ENCODE results near the gene HAND2.

Gene HAND2

GRCh38 chr4:173573725-173574124 lies 43.7 kb upstream of the HAND2 start:
- ATAC-seq (ENCODE audit: low read depth) (no peak), DNase-seq (ENCODE audit: low spot score) (no peak)
- no peak for TF ChIP-seq CTCF (IDR thresholded peaks at IDR 0.05; ENCODE audit: poor library complexity, severe bottlenecking)
- H3K9me3 ChIP-seq (ENCODE audit: severe bottlenecking): no peaks in the 10 kb centered on the region
- no peaks in the 10 kb centered on the region for H3K36me3 ChIP-seq (ENCODE audit: low read depth)
- H3K27ac ChIP-seq (ENCODE audit: poor library complexity, severe bottlenecking): no peak overlapping the region
- H3K4me3 ChIP-seq (ENCODE audit: severe bottlenecking): no peak overlapping the region
- peaks cover 46% of the 10 kb centered on the region for H3K27me3 ChIP-seq (ENCODE audit: insufficient read depth, poor library complexity, severe bottlenecking)
- no peaks in the 10 kb centered on the region for H3K4me1 ChIP-seq (ENCODE audit: insufficient read depth, poor library complexity, severe bottlenecking)

GRCh38 chr4:173573286-173573685 lies 43.3 kb upstream of the HAND2 start:
- TF ChIP-seq CTCF (IDR thresholded peaks at IDR 0.05; ENCODE audit: poor library complexity, severe bottlenecking): no peak
- Histone ChIP-seq H3K27ac (ENCODE audit: poor library complexity, severe bottlenecking) (no peak overlapping the region), H3K9me3 (ENCODE audit: severe bottlenecking) (no peaks in the 10 kb centered on the region), H3K36me3 (ENCODE audit: low read depth) (no peaks in the 10 kb centered on the region), H3K27me3 (ENCODE audit: insufficient read depth, poor library complexity, severe bottlenecking) (peaks cover 41% of the 10 kb centered on the region), H3K4me3 (ENCODE audit: severe bottlenecking) (no peak overlapping the region), H3K4me1 (ENCODE audit: insufficient read depth, poor library complexity, severe bottlenecking) (no peaks in the 10 kb centered on the region)
- DNase-seq (ENCODE audit: low spot score) (no peak), ATAC-seq (ENCODE audit: low read depth) (no peak)

GRCh38 chr4:173572493-173573129 lies 42.6 kb upstream of the HAND2 start:
- DNase-seq (ENCODE audit: low spot score) (no peak), ATAC-seq (ENCODE audit: low read depth) (no peak)
- H3K9me3 ChIP-seq (ENCODE audit: severe bottlenecking): no peaks in the 10 kb centered on the region
- no peaks in the 10 kb centered on the region for H3K36me3 ChIP-seq (ENCODE audit: low read depth)
- TF ChIP-seq CTCF (IDR thresholded peaks at IDR 0.05; ENCODE audit: poor library complexity, severe bottlenecking): no peak
- no peaks in the 10 kb centered on the region for H3K4me1 ChIP-seq (ENCODE audit: insufficient read depth, poor library complexity, severe bottlenecking)
- no peak overlapping the region for H3K27ac ChIP-seq (ENCODE audit: poor library complexity, severe bottlenecking)
- peaks cover 35% of the 10 kb centered on the region for H3K27me3 ChIP-seq (ENCODE audit: insufficient read depth, poor library complexity, severe bottlenecking)
- H3K4me3 ChIP-seq (ENCODE audit: severe bottlenecking): no peak overlapping the region

GRCh38 chr4:173571620-173572019 lies 41.6 kb upstream of the HAND2 start:
- Histone ChIP-seq H3K4me3 (ENCODE audit: severe bottlenecking) (no peak overlapping the region), H3K4me1 (ENCODE audit: insufficient read depth, poor library complexity, severe bottlenecking) (no peaks in the 10 kb centered on the region), H3K9me3 (ENCODE audit: severe bottlenecking) (no peaks in the 10 kb centered on the region), H3K36me3 (ENCODE audit: low read depth) (no peaks in the 10 kb centered on the region), H3K27ac (ENCODE audit: poor library complexity, severe bottlenecking) (no peak overlapping the region), H3K27me3 (ENCODE audit: insufficient read depth, poor library complexity, severe bottlenecking) (peaks cover 31% of the 10 kb centered on the region)
- no peak for DNase-seq (ENCODE audit: low spot score)
- no peak for ATAC-seq (ENCODE audit: low read depth)
- no peak for TF ChIP-seq CTCF (IDR thresholded peaks at IDR 0.05; ENCODE audit: poor library complexity, severe bottlenecking)

- H3K36me3 ChIP-seq (ENCODE audit: low read depth): no peaks in the 10 kb centered on the region
- ATAC-seq (ENCODE audit: low read depth) (no peak), DNase-seq (ENCODE audit: low spot score) (no peak)
- H3K27me3 ChIP-seq (ENCODE audit: insufficient read depth, poor library complexity, severe bottlenecking): peaks cover 6% of the 10 kb centered on the region
- H3K27ac ChIP-seq (ENCODE audit: poor library complexity, severe bottlenecking): no peak overlapping the region
- H3K4me1 ChIP-seq (ENCODE audit: insufficient read depth, poor library complexity, severe bottlenecking): no peaks in the 10 kb centered on the region
- no peak overlapping the region for H3K4me3 ChIP-seq (ENCODE audit: severe bottlenecking)
- TF ChIP-seq CTCF (IDR thresholded peaks at IDR 0.05; ENCODE audit: poor library complexity, severe bottlenecking): no peak
- H3K9me3 ChIP-seq (ENCODE audit: severe bottlenecking): no peaks in the 10 kb centered on the region
Observed at GRCh38 chr4:173565281-173565680, 35.3 kb upstream of the HAND2 start.

Measured in RWPE2 (cell line).